GM18873 (cell line): ENCODE data around the gene DISC1.
"Not testable (repeated sequence)": the region's sequence is repeated elsewhere in the genome, so short reads cannot be mapped to it uniquely, and the experiment has no call there.

ENCODE experiments used
- ATAC-seq: cut with Tn5 transposase; IDR thresholded peaks from one replicate; pipeline ENCODE4 v1.9.1; 2021; ENCODE audit warnings: mild to moderate bottlenecking, moderate library complexity, moderate number of reproducible peaks; ENCODE audit not compliant: unreplicated experiment, low FRiP score

DISC1 gene

DNA sequence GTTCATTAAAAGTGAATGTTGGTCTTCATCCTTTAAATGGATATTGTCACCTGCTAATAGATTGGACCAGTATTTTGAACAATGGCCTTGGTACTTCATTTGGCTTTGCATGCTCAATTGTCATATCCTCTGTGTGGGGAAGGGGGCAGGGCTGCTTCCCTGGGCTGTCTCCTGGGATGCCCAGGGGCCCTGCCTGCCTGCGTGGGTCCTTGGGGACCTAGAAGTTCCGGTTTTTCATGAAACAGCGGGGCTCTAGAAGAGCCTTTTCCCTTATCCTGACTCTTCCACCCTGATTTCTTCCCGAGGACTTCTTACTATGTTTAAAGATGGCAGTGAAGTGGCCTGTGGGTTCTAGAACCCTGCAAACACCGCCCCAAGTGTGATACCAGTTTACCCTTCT lies 97.5 kb downstream of the DISC1 start:
- ATAC-seq = no peak

DNA sequence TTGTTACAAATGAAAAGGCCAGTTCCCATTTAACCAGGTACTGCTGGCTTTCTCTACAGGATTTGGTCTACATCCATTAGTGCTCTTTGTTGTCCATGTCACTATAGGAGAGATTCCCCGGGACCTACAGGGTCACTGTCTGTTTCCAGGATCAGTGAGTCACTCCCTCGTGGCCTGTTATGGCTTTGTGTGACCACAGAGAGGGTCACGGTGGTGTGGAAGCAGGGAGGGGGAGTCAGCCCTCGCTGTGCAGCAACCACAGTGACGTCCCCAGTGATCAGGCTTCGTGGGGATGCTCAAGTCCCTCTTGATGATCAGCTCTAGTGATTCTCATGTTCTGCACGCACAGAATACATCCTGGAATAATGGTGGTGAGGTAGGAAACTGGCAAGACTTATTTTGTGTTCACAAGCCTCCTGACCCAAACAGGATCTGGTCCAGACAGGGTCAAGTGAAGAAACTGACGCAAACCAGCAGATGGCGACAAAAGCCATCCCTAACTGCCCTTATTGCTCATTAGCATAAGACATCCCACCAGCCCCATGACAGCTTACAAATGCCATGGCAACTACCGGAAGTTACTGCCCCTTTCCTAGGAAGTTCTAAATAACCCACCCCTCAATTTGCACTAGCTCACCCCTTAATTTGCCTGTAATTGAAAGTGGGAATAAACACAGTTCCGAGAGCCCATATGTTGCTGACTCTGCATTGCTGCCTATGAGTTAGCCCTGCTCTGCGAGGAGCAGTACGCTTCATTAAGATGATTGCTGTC lies 98.5 kb downstream of the DISC1 start:
- ATAC-seq = no peak

- ATAC-seq = no peak
Observed at GRCh38 chr1:231727171-231727570, 100.6 kb downstream of the DISC1 start.

- ATAC-seq = not testable (repeated sequence)
Observed at GRCh38 chr1:231728987-231729386, 102.4 kb downstream of the DISC1 start.

- no peak for ATAC-seq
Observed at GRCh38 chr1:231729544-231729943, 103.0 kb downstream of the DISC1 start.

DNA sequence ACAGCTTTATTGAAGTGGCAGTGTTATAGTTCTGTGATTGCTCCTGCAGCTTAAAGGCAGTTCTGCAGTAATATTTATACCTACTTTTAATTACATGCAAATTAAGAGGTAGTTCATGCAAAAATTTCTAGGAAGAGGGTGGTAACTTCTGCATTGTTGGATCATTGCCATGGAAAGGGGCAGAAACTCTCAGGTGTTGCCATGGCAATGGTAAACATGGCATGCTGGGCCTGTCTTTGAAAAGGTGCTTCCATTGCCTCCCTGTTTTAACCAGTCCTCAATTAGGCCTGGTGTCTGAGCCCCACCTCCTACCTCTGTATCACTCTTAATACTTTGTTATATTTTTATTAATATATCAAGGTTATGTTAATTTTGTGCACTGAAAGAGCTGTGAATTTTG lies 104.7 kb downstream of the DISC1 start:
- no peak for ATAC-seq

DNA sequence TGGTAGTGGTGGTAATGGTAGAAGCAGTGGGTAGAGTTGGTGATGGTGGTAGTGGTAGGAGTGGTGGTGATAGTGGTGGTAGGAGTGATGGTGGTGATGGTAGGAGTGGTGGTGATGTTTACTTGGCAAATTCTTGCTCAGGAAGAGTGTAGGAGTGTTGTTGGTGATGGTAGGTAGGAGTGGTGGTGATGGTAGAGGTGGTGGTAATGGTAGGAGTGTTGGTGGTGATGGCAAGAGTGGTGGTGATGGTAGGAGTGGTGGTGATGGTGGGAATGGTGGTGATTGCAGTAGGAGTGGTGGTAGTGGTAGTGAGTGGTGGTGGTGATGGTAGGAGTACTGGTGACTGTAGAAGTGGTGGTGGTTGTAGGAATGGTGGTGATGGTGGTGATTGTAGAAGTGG lies 106.5 kb downstream of the DISC1 start:
- no peak for ATAC-seq

DNA sequence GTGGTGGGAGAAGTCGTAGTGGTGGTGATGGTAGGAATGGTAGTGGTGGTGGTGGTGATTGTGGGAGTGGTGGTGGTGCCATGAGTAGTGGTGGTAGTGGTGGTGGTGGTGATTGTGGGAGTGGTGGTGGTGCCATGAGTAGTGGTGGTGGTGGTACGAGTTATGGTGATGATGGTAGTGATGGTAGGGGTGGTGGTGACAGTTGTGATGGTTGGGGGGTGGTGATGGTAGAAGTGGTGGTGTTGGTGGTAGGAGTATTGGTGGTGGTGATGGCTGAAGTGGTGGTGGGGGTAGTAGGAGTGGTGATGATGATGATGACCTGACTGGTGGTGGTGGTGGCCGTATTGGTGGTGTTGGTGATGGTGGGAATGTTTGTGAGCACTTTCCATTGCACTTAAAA lies 107.1 kb downstream of the DISC1 start:
- no peak for ATAC-seq

DNA sequence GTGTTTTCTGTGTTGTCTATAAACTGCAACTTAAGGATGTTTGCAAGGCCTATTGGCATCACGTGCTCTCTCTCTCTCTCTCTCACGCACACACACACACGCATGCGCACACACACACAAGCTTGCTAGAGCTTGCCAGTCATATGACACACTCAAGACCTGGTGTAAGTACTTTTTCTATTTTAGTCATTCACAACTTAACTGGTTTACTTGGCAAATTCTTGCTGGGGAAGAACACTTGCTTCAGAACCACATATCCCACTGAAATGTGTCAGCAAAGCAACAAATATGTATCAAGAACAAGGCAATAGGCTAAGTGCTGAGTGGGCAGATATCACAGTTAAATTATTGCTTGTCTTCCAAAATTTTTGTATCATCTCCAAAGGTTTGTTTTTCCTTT lies 107.8 kb downstream of the DISC1 start:
- no peak for ATAC-seq

DNA sequence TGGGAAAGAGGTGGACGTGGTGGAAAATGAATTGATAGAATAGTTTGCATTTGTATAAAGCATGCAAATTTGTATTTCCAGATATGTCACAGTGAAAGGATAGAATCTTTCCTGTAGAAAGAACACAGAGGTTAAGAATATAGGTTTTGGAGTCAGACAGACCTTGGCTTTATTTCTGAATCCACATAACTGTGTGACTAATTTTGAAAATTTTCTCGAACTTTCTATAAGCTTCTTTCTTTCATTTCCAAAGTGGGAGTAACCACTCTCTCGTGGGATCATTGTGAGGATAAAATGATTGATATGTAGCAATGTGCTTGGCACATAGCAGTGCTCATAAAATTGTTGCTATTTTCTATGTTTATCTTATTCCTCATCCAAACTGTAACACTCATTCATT lies 108.8 kb downstream of the DISC1 start:
- no peak for ATAC-seq

DNA sequence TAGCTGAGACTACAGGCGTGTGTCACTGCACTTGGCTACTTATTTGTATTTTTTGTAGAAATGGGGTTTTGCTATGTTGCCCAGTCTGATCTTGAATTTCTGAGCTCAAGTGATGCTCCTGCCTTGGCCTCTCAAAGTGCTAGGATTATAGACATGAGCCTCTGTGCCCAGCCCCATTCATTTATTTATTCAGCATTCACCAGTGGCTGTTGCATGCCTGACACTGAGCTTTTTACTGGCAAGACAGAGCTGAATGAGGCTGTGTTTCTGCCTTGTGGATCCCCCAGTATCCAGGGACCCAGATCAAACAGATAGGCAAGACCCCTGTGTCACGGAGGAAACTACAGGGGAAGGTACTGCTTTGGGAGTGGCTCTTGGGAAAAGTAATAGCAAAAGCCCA lies 109.4 kb downstream of the DISC1 start:
- no peak for ATAC-seq

- ATAC-seq = no peak
Observed at GRCh38 chr1:231736464-231736863, 109.9 kb downstream of the DISC1 start.

- ATAC-seq = no peak
Observed at GRCh38 chr1:231738554-231738953, 112.0 kb downstream of the DISC1 start.

DNA sequence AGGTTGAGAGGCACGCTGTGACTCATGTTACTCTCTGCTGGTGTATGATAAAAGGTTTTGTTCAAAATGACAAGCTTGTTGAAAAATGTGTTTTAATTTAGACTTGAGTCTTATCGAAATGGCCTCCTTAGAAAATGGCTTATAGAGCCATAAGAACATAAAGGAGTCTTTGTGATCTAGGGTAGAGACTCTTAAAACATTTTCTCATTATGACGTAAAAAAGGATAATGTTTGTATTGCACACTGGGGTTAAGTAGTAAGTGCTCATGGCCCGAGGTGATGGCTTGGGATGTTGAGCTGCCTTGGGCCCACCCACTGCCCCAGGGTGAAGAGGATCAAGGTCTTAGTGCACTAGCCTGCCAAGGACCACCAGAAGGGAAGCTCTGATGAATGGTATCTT lies 117.4 kb downstream of the DISC1 start:
- ATAC-seq = no peak

- ATAC-seq = no peak
Observed at GRCh38 chr1:231748760-231749415, 122.3 kb downstream of the DISC1 start.

- no peak for ATAC-seq
Observed at GRCh38 chr1:231750296-231750695, 123.7 kb downstream of the DISC1 start.

GRCh38 chr1:231750818-231751362 lies 124.3 kb downstream of the DISC1 start:
- ATAC-seq = no peak

DNA sequence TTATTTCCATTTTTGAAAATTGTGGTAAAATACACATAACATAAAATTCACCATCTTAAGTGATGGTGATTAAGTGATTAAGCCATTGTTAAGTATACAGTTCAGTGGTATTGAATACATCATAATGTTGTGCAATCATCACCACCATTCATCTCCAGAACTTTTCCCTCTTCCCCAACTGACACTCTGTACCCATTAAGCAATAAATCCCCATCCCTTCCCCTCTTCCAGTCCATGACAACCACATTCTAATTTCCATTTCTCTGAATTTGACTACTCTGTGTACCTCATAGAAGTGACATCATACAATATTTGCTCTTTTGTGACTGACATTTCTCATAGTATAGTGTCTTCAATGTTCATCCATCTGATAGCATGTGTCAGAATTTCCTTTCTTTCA lies 124.8 kb downstream of the DISC1 start:
- ATAC-seq = no peak

DNA sequence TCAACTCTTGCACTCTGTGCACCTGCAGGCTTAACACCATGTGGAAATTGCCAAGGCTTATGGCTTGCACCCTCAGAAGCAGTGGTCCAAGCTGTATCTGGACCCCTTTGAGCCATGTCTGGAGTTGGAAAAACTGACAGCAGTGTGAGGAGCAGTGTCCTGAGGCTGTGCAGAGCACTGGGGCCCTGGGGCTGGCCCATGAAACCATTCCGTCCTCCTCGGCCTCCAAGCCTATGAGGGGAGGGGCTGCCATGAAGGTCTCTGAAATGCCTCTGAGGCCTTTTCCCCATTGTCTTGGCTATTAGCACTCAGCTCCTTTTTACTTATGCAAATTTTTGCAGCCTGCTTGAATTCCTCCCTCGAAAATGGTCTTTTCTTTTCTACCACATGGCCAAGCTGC lies 126.7 kb downstream of the DISC1 start:
- no peak for ATAC-seq

- no peak for ATAC-seq
Observed at GRCh38 chr1:231757101-231757404, 130.5 kb downstream of the DISC1 start.

GRCh38 chr1:231757759-231758158 lies 131.2 kb downstream of the DISC1 start:
- ATAC-seq = no peak

DNA sequence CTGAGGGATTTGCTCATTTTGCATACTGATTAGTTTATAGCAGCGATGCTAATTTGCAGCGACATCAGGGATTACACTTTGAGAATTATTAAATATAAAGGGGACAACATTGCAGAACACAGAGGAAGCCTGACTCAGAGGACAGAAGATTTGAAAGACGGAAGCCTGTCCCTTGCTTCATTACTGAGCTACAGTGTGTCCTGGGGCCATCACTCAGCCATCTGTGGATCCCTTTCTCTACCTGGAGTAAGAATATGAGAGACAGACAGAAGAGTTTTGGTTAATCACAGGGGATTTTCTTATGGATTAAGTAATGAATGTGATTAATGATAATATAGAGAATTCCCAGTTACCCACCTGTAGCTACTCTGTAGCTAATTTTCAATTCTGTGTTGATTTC lies 134.7 kb downstream of the DISC1 start:
- no peak for ATAC-seq
